DOHH2 (cell line): Measurements from ENCODE around the gene MLKL.

ENCODE experiments used
- H3F3A ChIP-seq: fragments of 200-600 bp; sonication (generic), shearing (Covaris generic); 2 replicates; pipeline ENCODE4 v1.6.0; 2016; ENCODE audit warnings: antibody characterized with exemption, mild to moderate bottlenecking; ENCODE audit not compliant: control insufficient read depth, insufficient read depth
- H3K27ac ChIP-seq: fragments of 200-600 bp; sonication (generic); 2 replicates; pipeline ENCODE4 v1.5.1; 2014; ENCODE audit warnings: low read depth, mild to moderate bottlenecking, low read length, moderate library complexity
- H3K27me3 ChIP-seq: fragments of 200-600 bp; sonication (generic); 2 replicates; pipeline ENCODE4 v1.6.1; 2014; ENCODE audit warnings: mild to moderate bottlenecking, low read length, mixed read lengths; ENCODE audit not compliant: control insufficient read depth
- H3K36me3 ChIP-seq: fragments of 200-600 bp; sonication (generic); 2 replicates; pipeline ENCODE4 v1.6.1; 2014; ENCODE audit warnings: mild to moderate bottlenecking, low read length, moderate library complexity, mixed read lengths; ENCODE audit not compliant: control insufficient read depth
- H3K4me1 ChIP-seq: fragments of 200-600 bp; sonication (generic); 2 replicates; pipeline ENCODE4 v1.6.1; 2014; ENCODE audit warnings: mild to moderate bottlenecking, low read length, mixed read lengths; ENCODE audit not compliant: control insufficient read depth
- H3K4me2 ChIP-seq: fragments of 200-600 bp; sonication (generic); 2 replicates; pipeline ENCODE4 v1.6.0; 2014; ENCODE audit warnings: mild to moderate bottlenecking, low read length, moderate library complexity
- H3K4me3 ChIP-seq: fragments of 200-600 bp; sonication (generic); 2 replicates; pipeline ENCODE4 v1.5.1; 2014; ENCODE audit warnings: mild to moderate bottlenecking, low read length, mixed read lengths
- H3K79me2 ChIP-seq: fragments of 200-600 bp; sonication (generic); 2 replicates; pipeline ENCODE4 v1.6.1; 2014; ENCODE audit warnings: mild to moderate bottlenecking, low read length, mixed read lengths; ENCODE audit not compliant: control insufficient read depth
- H3K9me2 ChIP-seq: fragments of 200-600 bp; sonication (generic); replicated peaks from 2 replicates; pipeline ENCODE4 v1.6.1; 2014; ENCODE audit warnings: mild to moderate bottlenecking, low read length, mixed read lengths; ENCODE audit not compliant: control insufficient read depth
- H3K9me3 ChIP-seq: fragments of 200-600 bp; sonication (generic); 2 replicates; pipeline ENCODE4 v1.6.1; 2014; ENCODE audit warnings: antibody characterized with exemption, low read length, mixed read lengths; ENCODE audit not compliant: control insufficient read depth, insufficient read depth
- H4K20me1 ChIP-seq: fragments of 200-600 bp; sonication (generic); 2 replicates; pipeline ENCODE4 v1.6.0; 2014; ENCODE audit warnings: low read depth, mild to moderate bottlenecking, antibody characterized with exemption, low read length, moderate library complexity; ENCODE audit not compliant: control insufficient read depth, insufficient read depth
- EZH2phosphoT487 ChIP-seq: fragments of 200-600 bp; sonication (generic); IDR thresholded peaks from 2 replicates; pipeline ENCODE4 v1.6.1; 2017; ENCODE audit warnings: borderline replicate concordance, mild to moderate bottlenecking, antibody characterized with exemption, low read length, moderate library complexity, mixed read lengths
- TF ChIP-seq, protein P1 (sequence below): fragments of 200-600 bp; sonication (generic); IDR thresholded peaks from one replicate; pipeline ENCODE4 v1.5.1; 2014; ENCODE audit warnings: antibody characterized with exemption, mild to moderate bottlenecking, low read depth, low read length; ENCODE audit not compliant: poor library complexity, severe bottlenecking

The MLKL gene

DNA sequence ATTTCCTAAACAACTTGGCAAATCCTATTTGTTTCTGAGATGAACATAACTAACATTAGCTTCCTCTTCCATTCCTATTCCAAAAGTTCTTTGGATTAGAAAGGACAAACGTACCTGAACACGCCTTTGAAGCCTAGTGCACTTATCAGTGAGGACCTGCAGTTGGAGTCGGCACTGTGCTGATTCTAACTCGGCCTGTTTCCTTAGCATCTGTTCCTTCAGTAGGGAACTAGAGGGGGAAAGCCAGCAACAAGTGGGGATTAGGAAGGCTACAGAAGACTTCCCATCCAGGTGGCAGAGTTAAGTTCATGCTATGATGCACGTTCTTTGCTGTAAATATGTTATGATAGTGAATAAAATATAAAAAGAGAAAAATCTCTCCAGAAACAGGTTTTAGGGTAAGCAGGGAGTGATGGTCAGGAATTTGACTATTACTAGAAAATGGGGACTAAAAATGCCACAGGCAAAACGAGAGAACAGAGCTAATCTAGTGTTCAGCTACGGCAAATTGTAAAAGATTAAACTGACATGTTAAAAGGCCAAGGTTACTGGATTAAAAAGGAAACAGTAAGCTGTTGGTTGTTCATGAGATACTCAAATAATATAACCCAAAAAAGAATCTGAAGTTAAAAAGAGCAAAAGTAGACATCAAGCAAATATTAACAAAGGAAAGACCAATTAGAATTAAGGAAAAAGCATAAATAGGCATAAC is 62.8 kb downstream of the MLKL start:
- peaks cover 4% of the 10 kb centered on the region; the same call in 1 of the 2 replicates for H3K79me2 ChIP-seq
- H4K20me1 ChIP-seq, result no peaks in the 10 kb centered on the region
- no peaks in the 10 kb centered on the region for H3K27me3 ChIP-seq
- H3K4me2 ChIP-seq, result no peak overlapping the region
- H3K9me3 ChIP-seq, result no peaks in the 10 kb centered on the region
- TF ChIP-seq, protein P1, sequence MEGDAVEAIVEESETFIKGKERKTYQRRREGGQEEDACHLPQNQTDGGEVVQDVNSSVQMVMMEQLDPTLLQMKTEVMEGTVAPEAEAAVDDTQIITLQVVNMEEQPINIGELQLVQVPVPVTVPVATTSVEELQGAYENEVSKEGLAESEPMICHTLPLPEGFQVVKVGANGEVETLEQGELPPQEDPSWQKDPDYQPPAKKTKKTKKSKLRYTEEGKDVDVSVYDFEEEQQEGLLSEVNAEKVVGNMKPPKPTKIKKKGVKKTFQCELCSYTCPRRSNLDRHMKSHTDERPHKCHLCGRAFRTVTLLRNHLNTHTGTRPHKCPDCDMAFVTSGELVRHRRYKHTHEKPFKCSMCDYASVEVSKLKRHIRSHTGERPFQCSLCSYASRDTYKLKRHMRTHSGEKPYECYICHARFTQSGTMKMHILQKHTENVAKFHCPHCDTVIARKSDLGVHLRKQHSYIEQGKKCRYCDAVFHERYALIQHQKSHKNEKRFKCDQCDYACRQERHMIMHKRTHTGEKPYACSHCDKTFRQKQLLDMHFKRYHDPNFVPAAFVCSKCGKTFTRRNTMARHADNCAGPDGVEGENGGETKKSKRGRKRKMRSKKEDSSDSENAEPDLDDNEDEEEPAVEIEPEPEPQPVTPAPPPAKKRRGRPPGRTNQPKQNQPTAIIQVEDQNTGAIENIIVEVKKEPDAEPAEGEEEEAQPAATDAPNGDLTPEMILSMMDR, result no peak
- TF ChIP-seq EZH2phosphoT487, result no peak
- H3K9me2 ChIP-seq, result no peaks in the 10 kb centered on the region
- H3K4me1 ChIP-seq, result no peaks in the 10 kb centered on the region
- no peak overlapping the region for H3K4me3 ChIP-seq
- no peak overlapping the region for H3K27ac ChIP-seq
- H3K36me3 ChIP-seq, result peaks cover 90% of the 10 kb centered on the region
- H3F3A ChIP-seq, result peaks cover 4% of the 10 kb centered on the region; the same call in 1 of the 2 replicates

DNA sequence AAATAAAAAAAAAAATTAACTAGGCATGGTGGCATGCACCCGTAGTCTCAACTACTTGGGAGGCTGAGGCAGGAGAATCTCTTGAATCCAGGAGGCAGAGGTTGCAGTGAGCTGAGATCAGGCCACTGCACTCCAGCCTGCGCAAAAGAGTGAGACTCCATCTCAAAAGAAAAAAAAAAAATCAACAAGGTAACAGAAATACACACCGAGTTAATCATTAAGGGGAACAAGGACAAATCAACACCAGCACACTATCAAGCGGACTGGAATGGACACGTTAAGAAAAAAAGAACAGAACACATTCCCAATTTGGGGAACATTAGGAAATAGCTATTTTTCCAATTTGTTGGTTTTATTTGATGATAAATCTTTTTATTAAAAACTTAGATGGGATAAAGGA is 65.4 kb downstream of the MLKL start:
- H3F3A ChIP-seq, result 0 out of 2 replicates have a peak, but pooled peaks cover 2% of the 10 kb centered on the region
- no peaks in the 10 kb centered on the region for H4K20me1 ChIP-seq
- no peak overlapping the region for H3K4me3 ChIP-seq
- TF ChIP-seq, protein P1, result no peak
- TF ChIP-seq EZH2phosphoT487, result no peak
- H3K27me3 ChIP-seq, result no peaks in the 10 kb centered on the region
- no peaks in the 10 kb centered on the region for H3K9me3 ChIP-seq
- H3K27ac ChIP-seq, result no peak overlapping the region
- H3K4me1 ChIP-seq, result no peaks in the 10 kb centered on the region
- no peaks in the 10 kb centered on the region for H3K9me2 ChIP-seq
- H3K4me2 ChIP-seq, result no peak overlapping the region
- peaks cover 7% of the 10 kb centered on the region for H3K79me2 ChIP-seq
- H3K36me3 ChIP-seq, result peaks cover 95% of the 10 kb centered on the region

DNA sequence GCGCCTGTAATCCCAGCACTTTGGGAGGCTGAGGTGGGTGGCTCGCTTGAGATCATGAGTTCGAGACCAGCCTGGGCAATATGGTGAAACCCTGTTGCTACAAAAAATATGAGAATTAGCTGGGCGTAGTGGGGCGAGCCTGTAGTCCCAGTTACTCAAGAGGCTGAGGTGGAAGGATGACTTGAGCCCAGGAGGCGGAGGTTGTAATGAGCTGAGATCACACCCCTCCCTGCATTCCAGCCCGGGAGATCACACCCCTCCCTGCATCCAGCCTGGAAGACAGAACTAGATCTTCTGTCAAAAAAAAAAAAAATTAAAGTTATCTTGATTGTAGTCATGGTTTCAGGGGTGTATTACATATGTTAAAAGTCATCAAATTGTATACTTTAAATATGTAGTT is 67.0 kb downstream of the MLKL start:
- H3K9me2 ChIP-seq, result no peaks in the 10 kb centered on the region
- H3K9me3 ChIP-seq, result no peaks in the 10 kb centered on the region
- no peaks in the 10 kb centered on the region for H3F3A ChIP-seq
- H3K36me3 ChIP-seq, result peaks cover 95% of the 10 kb centered on the region
- no peak overlapping the region for H3K4me2 ChIP-seq
- TF ChIP-seq, protein P1, result no peak
- TF ChIP-seq EZH2phosphoT487, result no peak
- no peaks in the 10 kb centered on the region for H3K27me3 ChIP-seq
- H3K4me3 ChIP-seq, result no peak overlapping the region
- no peaks in the 10 kb centered on the region for H3K4me1 ChIP-seq
- H3K79me2 ChIP-seq, result peaks cover 7% of the 10 kb centered on the region
- H4K20me1 ChIP-seq, result no peaks in the 10 kb centered on the region
- H3K27ac ChIP-seq, result no peak overlapping the region
